Immature natural killer cell (primary cell): ENCODE measurements around the gene NDUFA6. TPM values are rescaled to one million over a fixed set of nuclear protein-coding genes. Genes with fewer than 3 reads are reported as not detected.
"Not testable (repeated sequence)": the region's sequence is repeated elsewhere in the genome, so short reads cannot be mapped to it uniquely, and the experiment has no call there.

Experiments used
- DNase-seq, 3 donors: peaks; one replicate each; pipeline ENCODE4 v3.0.0; 2022; ENCODE audit warnings: mixed read lengths in 1 of 3
- H3K27ac Mint-ChIP-seq, 6 donors: one replicate each; pipeline ENCODE4 v1.8.0; 2020; ENCODE audit warnings: mixed read lengths in 6 of 6, mild to moderate bottlenecking in 5 of 6, inconsistent platforms in 4 of 6, moderate library complexity in 3 of 6
- H3K27me3 Mint-ChIP-seq, 3 donors: one replicate each; pipeline ENCODE4 v1.8.0; 2020 to 2021; ENCODE audit warnings: low read depth in 3 of 3, mild to moderate bottlenecking in 3 of 3, mixed read lengths in 3 of 3, moderate library complexity in 3 of 3, inconsistent platforms in 1 of 3
- H3K36me3 Mint-ChIP-seq, 3 donors: one replicate each; pipeline ENCODE4 v1.8.0; 2020; ENCODE audit warnings: mixed read lengths in 3 of 3, inconsistent platforms in 2 of 3, mild to moderate bottlenecking in 2 of 3
- H3K4me1 Mint-ChIP-seq, 2 donors: one replicate each; pipeline ENCODE4 v1.8.0; 2020; ENCODE audit warnings: inconsistent platforms in 2 of 2, mild to moderate bottlenecking in 2 of 2, mixed read lengths in 2 of 2, moderate library complexity in 1 of 2
- H3K4me3 Mint-ChIP-seq, 5 donors: one replicate each; pipeline ENCODE4 v1.8.0; 2020; ENCODE audit warnings: mild to moderate bottlenecking in 5 of 5, mixed read lengths in 5 of 5, inconsistent platforms in 3 of 5, moderate library complexity in 3 of 5
- H3K9me3 Mint-ChIP-seq, 6 donors: one replicate each; pipeline ENCODE4 v1.8.0; 2020; ENCODE audit warnings: mild to moderate bottlenecking in 6 of 6, mixed read lengths in 6 of 6, inconsistent platforms in 4 of 6, moderate library complexity in 3 of 6
- polyA plus RNA-seq, 3 donors: library from polyadenylated mRNA; unstranded; fragments of 300-500 nt; fragmentation: Illumina TruSeq; gene quantifications; one replicate each; pipeline ENCODE4 v1.2.3, GENCODE V29; 2021

NDUFA6 gene
- polyA plus RNA-seq, 3 donors from 2014 or later, result 148 to 227 (median 214) TPM

DNA sequence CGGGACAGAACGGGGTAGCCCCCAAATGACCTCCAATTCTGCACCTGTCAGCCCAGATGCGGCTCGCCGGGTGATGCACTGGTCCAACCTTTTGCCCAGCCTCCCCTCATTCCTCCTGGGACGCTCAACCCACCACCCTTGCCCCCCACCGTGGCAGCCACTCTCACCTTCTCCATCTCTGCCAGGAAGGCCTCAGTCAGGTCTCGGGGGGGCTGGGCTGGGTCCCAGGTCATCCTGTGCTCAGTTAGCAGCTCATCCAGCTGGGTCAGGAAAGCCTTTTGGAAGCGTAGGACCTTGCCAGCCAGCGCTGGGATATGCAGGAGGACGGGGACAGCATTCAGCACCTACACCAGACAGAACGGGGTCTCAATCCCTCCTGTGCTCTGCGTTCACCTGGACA lies 37.4 kb upstream of the NDUFA6 start:
- not testable (repeated sequence) for H3K4me3 Mint-ChIP-seq, H3K36me3 Mint-ChIP-seq, H3K4me1 Mint-ChIP-seq, H3K27me3 Mint-ChIP-seq, DNase-seq, H3K9me3 Mint-ChIP-seq
- peak overlapping the region in 1 of 6 donors; percentile 10 for H3K27ac Mint-ChIP-seq

DNA sequence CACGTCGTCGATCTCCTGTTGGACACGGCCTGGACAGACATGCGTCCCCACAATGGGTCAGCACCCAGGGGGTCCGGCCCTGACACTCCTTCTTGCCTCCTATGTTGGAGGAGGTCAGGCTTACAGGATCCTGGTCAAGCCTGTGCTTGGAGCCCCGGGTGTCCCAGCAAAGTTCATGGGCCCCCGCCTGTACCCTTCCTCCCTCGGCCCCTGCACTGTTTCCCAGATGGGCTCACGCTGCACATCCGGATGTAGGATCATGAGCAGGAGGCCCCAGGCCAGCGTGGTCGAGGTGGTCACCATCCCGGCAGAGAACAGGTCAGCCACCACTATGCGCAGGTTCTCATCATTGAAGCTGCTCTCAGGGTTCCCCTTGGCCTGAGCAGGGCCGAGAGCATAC lies 37.0 kb upstream of the NDUFA6 start:
- H3K27ac Mint-ChIP-seq, result no peak overlapping the region
- no peaks in the 10 kb centered on the region for H3K36me3 Mint-ChIP-seq
- no peak overlapping the region for H3K4me3 Mint-ChIP-seq
- no peaks in the 10 kb centered on the region for H3K4me1 Mint-ChIP-seq
- peaks cover 0 to 2% (median 0%) of the 10 kb centered on the region in 6 donors for H3K9me3 Mint-ChIP-seq
- DNase-seq, result no peak
- H3K27me3 Mint-ChIP-seq, result peaks cover 0 to 2% (median 0%) of the 10 kb centered on the region in 3 donors

DNA sequence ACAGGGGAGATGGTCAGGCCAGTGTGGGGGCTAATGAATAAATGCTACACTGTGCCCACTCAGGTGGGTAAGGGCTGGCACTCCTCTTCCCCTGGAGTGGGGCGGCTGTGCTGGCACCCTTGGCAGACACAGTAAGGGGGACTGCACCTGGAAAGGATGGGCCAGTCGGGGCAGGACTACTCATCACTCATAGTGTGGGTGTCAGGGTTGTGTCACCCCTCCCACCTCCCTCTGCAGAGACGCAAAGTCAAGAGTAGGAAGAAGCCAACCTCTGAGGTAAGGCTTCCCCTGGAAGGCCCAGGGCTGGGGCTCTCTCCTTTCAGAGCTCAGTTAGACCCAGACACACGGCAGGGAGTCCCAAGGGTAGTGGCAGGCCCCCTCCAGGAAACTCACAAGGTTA lies 33.0 kb upstream of the NDUFA6 start:
- not testable (repeated sequence) for DNase-seq, H3K27ac Mint-ChIP-seq, H3K9me3 Mint-ChIP-seq, H3K36me3 Mint-ChIP-seq, H3K27me3 Mint-ChIP-seq, H3K4me3 Mint-ChIP-seq
- peaks cover 31 to 37% of the 10 kb centered on the region in 2 donors for H3K4me1 Mint-ChIP-seq

DNA sequence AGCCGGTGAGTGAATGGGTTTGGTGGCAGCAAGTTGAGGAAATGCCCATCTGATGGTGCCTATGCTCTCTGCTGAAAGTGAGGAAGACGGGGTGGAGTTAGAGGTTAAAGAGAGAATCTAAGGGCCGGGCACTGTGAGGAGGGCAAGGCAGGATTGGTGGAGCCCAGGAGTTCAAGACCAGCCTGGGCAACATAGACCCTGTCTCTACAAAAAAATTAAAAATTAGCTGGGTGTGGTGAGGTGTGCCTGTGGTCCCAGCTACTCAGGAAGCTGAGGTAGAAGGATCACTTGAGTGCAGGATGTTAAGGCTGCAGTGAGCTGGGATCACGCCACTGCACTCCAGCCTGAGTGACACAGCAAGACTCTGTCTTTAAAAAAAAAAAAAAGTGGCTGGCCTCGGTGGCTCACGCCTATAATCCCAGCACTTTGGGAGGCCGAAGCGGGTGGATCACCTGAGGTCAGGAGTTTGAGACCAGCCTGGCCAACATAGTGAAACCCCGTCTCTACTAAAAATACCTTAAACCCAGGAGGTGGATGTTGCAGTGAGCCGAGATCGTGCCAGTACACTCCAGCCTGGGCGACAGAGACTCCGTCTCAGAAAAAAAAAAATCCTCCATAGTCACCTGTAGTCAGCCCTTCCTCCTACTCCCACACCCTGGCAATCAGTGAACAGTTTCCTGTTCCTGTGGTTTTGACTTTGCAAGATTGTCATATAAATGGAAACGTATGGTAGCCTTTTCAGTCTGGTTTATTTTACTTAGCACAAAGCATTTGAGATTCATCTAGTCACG lies 29.9 kb upstream of the NDUFA6 start:
- peak overlapping the region; percentile 71 to 88 (median 78) for H3K4me3 Mint-ChIP-seq
- H3K4me1 Mint-ChIP-seq, result peaks cover 31 to 37% of the 10 kb centered on the region in 2 donors
- not testable (repeated sequence) for H3K27me3 Mint-ChIP-seq
- H3K9me3 Mint-ChIP-seq, result peaks cover 0 to 12% (median 10%) of the 10 kb centered on the region in 6 donors
- peak in 2 of 3 donors; percentile 6 to 10 for DNase-seq
- H3K27ac Mint-ChIP-seq, result peak overlapping the region; percentile 65 to 88 (median 76)
- peaks cover 7 to 13% (median 7%) of the 10 kb centered on the region in 3 donors for H3K36me3 Mint-ChIP-seq

DNA sequence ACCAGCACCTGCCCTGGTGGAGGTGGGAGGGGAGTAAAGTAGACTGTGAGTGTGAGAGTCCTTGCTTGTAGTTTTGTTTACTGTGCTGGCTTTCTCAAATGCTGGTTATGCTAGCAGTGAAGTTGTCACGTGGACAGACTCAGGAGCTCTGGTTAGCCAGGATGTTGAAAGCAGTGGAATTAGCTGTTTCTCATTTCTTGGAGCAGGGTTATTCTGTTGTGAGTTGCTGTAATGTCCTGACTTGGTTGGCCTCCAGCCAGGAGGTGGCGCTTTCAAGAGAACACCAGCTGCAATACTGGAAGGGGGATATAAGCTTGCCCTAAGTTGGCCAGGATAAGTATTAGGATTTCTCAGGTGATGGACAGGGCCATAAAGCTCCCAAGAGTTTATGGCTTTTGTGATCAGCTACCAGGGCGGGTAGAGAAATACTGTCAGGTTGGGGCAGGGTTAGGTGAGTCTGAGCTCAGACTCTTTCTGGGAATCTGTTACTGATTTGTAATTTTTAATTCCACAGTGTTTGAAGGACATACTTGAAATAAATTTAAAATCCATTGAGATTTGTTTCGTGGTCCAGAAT lies 26.4 kb upstream of the NDUFA6 start:
- no peak overlapping the region for H3K4me3 Mint-ChIP-seq
- H3K27ac Mint-ChIP-seq, result no peak overlapping the region
- peaks cover 4 to 25% (median 16%) of the 10 kb centered on the region in 6 donors for H3K9me3 Mint-ChIP-seq

DNA sequence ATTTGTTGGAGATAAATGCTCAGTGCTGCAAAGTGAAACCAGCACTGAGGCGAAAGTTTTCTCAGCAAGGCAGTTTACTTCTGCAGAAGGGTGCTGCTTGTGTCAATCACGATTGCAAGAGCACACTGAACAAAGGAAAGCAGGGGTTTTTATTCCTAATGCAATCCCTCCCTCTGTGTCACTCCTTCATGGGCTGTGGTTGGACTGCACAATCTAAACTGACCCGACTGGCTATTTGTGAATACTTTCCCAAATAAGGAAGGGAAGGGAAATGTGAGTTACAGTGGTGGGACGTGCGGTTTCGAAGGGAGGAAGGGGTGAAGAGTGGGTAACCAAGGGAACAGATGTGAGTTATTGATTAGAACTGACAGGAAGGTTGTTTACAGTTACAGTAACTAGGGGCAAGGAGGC lies 24.9 kb upstream of the NDUFA6 start:
- H3K4me3 Mint-ChIP-seq, DNase-seq, H3K27me3 Mint-ChIP-seq: not testable (repeated sequence)
- Mint-ChIP-seq H3K4me1 (peaks cover 17 to 18% of the 10 kb centered on the region in 2 donors), H3K27ac (peak overlapping the region in 2 of 6 donors; percentile 5 to 18), H3K9me3 (peaks cover 4 to 25% (median 16%) of the 10 kb centered on the region in 6 donors), H3K36me3 (peaks cover 8 to 26% (median 8%) of the 10 kb centered on the region in 3 donors)

More for the DNA sequence above, 26.4 kb upstream of the NDUFA6 start:
- no peak for DNase-seq
- H3K4me1 Mint-ChIP-seq, result peaks cover 30 to 31% of the 10 kb centered on the region in 2 donors
- no peaks in the 10 kb centered on the region for H3K27me3 Mint-ChIP-seq
- H3K36me3 Mint-ChIP-seq, result peaks cover 8 to 25% (median 8%) of the 10 kb centered on the region in 3 donors

DNA sequence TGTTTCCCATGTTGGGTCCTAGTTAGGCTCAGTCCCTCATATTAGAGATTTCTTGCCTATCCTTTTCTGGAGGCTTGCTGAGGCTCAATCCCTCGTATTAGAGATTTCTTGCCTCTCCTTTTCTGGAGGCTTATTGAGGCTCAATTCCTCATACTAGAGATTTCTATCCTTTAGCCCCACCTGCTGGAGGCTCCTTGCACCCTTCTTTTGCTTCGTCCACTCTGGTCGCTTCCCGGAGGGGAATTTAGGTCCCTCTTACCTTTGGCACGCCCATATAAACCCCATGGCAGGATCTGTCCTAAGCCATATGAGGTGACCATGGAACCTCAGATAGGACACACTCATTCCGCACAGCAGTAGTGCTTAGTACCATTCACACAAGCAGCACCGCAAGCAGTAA lies 24.1 kb upstream of the NDUFA6 start:
- H3K9me3 Mint-ChIP-seq, result peaks cover 4 to 25% (median 16%) of the 10 kb centered on the region in 6 donors
- DNase-seq, result no peak
- H3K4me3 Mint-ChIP-seq, result no peak overlapping the region
- H3K27me3 Mint-ChIP-seq, result peaks cover 0 to 1% (median 0%) of the 10 kb centered on the region in 3 donors
- peaks cover 8 to 28% (median 8%) of the 10 kb centered on the region in 3 donors for H3K36me3 Mint-ChIP-seq
- H3K27ac Mint-ChIP-seq, result no peak overlapping the region
- H3K4me1 Mint-ChIP-seq, result peaks cover 10 to 11% of the 10 kb centered on the region in 2 donors

DNA sequence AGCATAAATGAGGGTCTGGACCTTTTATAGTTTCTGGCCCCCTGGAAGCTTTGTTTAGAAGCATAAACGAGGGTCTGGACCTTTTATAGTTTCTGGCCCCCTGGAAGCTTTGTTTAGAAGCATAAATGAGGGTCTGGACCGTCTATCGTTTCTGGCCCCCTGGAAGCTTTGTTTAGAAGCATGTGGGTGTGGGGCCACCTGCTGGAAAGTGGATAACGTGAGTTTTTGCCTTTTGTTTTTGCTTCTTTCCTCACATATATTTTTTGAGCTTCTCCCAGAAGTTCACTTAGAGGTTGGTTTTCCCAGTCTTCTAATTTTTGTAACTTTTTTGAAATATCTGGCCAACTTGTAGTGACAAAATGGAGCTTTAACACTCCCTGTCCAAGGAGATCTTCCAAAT lies 22.2 kb upstream of the NDUFA6 start:
- not testable (repeated sequence) for DNase-seq, H3K27me3 Mint-ChIP-seq, H3K27ac Mint-ChIP-seq, H3K4me3 Mint-ChIP-seq, H3K4me1 Mint-ChIP-seq
- Mint-ChIP-seq H3K9me3 (peaks cover 4 to 25% (median 14%) of the 10 kb centered on the region in 6 donors), H3K36me3 (peaks cover 12 to 23% (median 15%) of the 10 kb centered on the region in 3 donors)

DNA sequence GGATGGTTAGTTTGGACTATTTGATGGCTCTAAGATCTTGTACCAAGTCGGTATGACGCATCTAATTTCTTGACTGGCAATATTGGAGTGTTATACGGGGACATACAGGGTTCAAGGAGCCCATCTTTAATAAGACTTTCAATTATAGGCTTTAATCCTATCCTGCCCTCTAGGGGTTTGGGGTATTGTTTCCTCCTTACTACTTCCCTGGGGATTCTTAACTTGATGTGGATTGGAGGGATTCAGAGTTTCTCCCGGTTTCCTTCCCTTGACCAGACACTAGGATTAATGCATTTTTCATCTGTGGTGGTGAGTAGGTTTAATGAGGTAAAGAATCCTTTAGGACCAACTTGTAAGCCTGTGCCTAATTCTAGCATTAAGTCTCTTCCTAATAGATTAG lies 21.2 kb upstream of the NDUFA6 start:
- Mint-ChIP-seq H3K4me3 (no peak overlapping the region), H3K36me3 (peaks cover 12 to 29% (median 22%) of the 10 kb centered on the region in 3 donors), H3K4me1 (no peaks in the 10 kb centered on the region), H3K27me3 (peaks cover 0 to 1% (median 0%) of the 10 kb centered on the region in 3 donors), H3K27ac (no peak overlapping the region), H3K9me3 (peaks cover 4 to 25% (median 14%) of the 10 kb centered on the region in 6 donors)
- no peak for DNase-seq

DNA sequence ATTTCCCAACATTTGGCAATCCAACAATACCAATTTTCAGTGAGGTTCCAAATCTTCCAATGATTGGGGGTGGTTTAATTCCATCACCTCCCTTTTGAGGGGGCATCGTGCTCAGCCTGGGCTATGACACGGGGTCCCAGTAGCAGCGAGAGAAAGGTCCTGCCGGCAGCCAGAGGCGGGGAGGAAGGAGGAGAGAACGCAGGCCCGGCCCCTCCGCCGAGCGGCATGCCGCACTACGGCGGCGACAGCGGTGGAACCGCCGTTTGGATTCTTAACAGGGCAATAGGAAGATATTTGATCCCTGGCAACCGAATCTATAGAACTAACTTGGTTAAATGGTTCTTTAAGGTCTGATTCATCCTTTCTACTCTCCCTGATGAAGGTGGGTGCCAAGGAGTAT lies 18.3 kb upstream of the NDUFA6 start:
- Mint-ChIP-seq H3K36me3 (peaks cover 11 to 33% (median 27%) of the 10 kb centered on the region in 3 donors), H3K27me3 (peaks cover 0 to 1% (median 0%) of the 10 kb centered on the region in 3 donors), H3K4me3 (no peak overlapping the region)

DNA sequence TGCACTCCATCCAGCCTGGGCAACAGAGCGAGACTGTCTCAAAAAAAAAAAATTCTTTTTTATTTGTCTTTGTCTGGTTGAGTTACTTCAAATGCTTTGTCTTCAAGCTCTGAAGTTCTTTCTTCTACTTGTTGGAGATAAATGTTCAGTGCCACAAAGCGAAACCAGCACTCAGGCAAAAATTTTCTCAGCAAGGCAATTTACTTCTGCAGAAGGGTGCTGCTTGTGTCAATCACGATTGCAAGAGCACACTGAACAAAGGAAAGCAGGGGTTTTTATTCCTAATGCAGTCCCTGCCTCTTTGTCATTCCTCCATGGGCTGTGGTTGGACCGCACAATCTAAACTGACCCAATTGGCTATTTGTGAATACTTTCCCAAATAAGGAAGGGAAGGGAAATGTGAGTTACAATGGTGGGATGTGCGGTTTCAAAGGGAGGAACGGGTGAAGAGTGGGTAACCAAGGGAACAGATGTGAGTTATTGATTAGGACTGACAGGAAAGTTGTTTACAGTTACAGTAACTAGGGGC lies 13.8 kb upstream of the NDUFA6 start:
- H3K4me3 Mint-ChIP-seq, DNase-seq, H3K27me3 Mint-ChIP-seq, H3K4me1 Mint-ChIP-seq, H3K27ac Mint-ChIP-seq: not testable (repeated sequence)
- peaks cover 18 to 46% (median 43%) of the 10 kb centered on the region in 3 donors for H3K36me3 Mint-ChIP-seq
- peaks cover 15 to 49% (median 36%) of the 10 kb centered on the region in 6 donors for H3K9me3 Mint-ChIP-seq

More for the DNA sequence above, 18.3 kb upstream of the NDUFA6 start:
- Mint-ChIP-seq H3K4me1 (no peaks in the 10 kb centered on the region), H3K9me3 (peaks cover 6 to 21% (median 11%) of the 10 kb centered on the region in 6 donors), H3K27ac (peak overlapping the region in 1 of 6 donors; percentile 53)
- no peak for DNase-seq

DNA sequence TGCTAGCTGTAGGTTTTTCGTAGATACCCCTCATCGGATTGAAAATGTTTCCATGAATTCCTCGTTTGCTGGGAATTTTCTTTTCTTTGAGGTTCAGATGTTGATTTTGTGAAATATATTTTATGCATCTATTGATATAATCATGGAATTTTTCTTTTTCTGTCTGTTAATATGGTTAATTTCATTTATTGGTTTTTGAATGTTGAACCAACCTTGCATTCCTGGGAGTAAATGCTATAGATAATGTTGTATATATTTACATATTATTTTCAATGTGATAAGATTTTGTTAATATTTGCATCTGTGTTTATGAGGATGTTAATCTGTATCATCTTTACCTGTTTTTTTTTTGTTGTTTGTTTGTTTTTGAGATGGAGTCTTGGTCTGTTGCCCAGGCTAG lies 10.6 kb upstream of the NDUFA6 start:
- Mint-ChIP-seq H3K4me3 (no peak overlapping the region), H3K4me1 (peaks cover 0 to 1% of the 10 kb centered on the region in 2 donors), H3K9me3 (peaks cover 15 to 53% (median 37%) of the 10 kb centered on the region in 6 donors), H3K27me3 (peaks cover 0 to 2% (median 0%) of the 10 kb centered on the region in 3 donors), H3K27ac (no peak overlapping the region), H3K36me3 (peaks cover 17 to 37% (median 31%) of the 10 kb centered on the region in 3 donors)
- DNase-seq, result no peak

DNA sequence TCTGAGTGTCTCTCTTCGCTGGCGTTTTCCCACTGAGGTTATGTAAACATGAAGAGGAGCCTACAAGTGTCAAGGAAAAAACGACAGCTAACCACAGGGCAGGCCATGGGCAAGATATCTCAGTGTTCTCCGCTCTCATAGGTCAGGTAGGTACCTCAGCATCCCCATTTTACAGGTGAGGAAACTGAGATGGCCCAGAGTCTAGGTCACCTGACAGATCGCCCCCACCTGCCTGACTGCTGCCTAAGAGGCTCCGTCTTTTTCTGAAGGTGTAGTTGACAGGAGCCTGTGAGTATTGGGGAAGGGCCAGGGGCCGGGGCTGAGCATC lies 847 bp upstream of the NDUFA6 start:
- Mint-ChIP-seq H3K27ac (peak overlapping the region; percentile 97 to 99 (median 99)), H3K4me3 (peak overlapping the region; percentile 98 to 99 (median 98)), H3K27me3 (peaks cover 4 to 14% (median 10%) of the 10 kb centered on the region in 3 donors), H3K4me1 (peaks cover 34 to 37% of the 10 kb centered on the region in 2 donors), H3K9me3 (no peaks in the 10 kb centered on the region), H3K36me3 (peaks cover 0 to 7% (median under 1%) of the 10 kb centered on the region in 3 donors)
- no peak for DNase-seq

DNA sequence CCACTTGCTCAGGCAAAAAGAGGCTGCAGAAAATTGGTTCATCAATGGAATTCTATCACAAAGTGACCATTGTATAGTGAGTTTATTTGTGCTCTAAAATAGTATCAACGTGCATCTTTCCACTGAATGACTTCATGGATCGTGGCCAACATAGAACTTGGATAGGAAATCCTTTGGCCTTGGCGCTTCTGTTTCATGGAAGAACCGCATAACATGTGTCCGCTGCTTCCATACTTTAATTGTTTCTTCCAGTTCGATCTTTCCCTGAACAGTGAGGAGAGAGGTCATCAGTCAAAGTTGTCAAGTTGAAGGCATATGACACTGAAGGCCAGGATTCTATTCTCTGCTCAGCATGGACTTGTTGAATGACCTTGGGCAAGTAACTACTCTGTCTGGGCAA lies 4.5 kb downstream of the NDUFA6 start:
- H3K4me3 Mint-ChIP-seq, result no peak overlapping the region
- H3K9me3 Mint-ChIP-seq, result no peaks in the 10 kb centered on the region
- peaks cover 32 to 60% of the 10 kb centered on the region in 2 donors for H3K4me1 Mint-ChIP-seq
- no peak for DNase-seq
- H3K27me3 Mint-ChIP-seq, result peaks cover 4 to 11% (median 10%) of the 10 kb centered on the region in 3 donors
- H3K36me3 Mint-ChIP-seq, result peaks cover 9 to 21% (median 12%) of the 10 kb centered on the region in 3 donors
- H3K27ac Mint-ChIP-seq, result peak overlapping the region in 1 of 6 donors; percentile 76
